Spleen (tissue), 7 donors: Measurements from ENCODE around the gene FLII.

ENCODE experiments used
- POLR2A ChIP-seq, 3 donors: fragments of 450-650 bp; IDR thresholded peaks; one replicate each; pipeline ENCODE4 v1.5.1; 2017; ENCODE audit warnings: antibody characterized with exemption in 3 of 3, mild to moderate bottlenecking in 1 of 3
- POLR2AphosphoS5 ChIP-seq, 3 donors: sonication (generic); formaldehyde crosslinking; IDR thresholded peaks; one replicate each; pipeline ENCODE4 v1.5.1; 2017; ENCODE audit warnings: antibody characterized with exemption in 3 of 3
- TF ChIP-seq, protein P1 (sequence below), 11 experiments: fragments of 200-600 bp in 7 of 11; fragments of 450-650 bp in 4 of 11; sonication (generic) in 4 of 11; IDR thresholded peaks in 8 of 11; conservative IDR thresholded peaks in 3 of 11; 1 replicate in 7 of 11; 2 replicates in 4 of 11; pipeline versions ENCODE4 v1.4.0 to v1.8.0; 2016 to 2021; ENCODE audit warnings: antibody characterized with exemption in 11 of 11, inconsistent platforms in 4 of 11, mild to moderate bottlenecking in 1 of 11
- donor health status: DM: no; HTN: no; CAD: no; lungs with moderate emphysema.
- donor health status: DM: no; HTN: no; CAD: no.
- donor health status: DM: no; HTN: no; CAD: no.

- TF ChIP-seq, protein P1, sequence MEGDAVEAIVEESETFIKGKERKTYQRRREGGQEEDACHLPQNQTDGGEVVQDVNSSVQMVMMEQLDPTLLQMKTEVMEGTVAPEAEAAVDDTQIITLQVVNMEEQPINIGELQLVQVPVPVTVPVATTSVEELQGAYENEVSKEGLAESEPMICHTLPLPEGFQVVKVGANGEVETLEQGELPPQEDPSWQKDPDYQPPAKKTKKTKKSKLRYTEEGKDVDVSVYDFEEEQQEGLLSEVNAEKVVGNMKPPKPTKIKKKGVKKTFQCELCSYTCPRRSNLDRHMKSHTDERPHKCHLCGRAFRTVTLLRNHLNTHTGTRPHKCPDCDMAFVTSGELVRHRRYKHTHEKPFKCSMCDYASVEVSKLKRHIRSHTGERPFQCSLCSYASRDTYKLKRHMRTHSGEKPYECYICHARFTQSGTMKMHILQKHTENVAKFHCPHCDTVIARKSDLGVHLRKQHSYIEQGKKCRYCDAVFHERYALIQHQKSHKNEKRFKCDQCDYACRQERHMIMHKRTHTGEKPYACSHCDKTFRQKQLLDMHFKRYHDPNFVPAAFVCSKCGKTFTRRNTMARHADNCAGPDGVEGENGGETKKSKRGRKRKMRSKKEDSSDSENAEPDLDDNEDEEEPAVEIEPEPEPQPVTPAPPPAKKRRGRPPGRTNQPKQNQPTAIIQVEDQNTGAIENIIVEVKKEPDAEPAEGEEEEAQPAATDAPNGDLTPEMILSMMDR (IDR thresholded peaks at IDR 0.05 in 8 of 11, conservative IDR thresholded peaks at IDR 0.05 in 3 of 11) = no peak
- TF ChIP-seq POLR2A (IDR thresholded peaks at IDR 0.05) (no peak), POLR2AphosphoS5 (IDR thresholded peaks at IDR 0.05) (no peak)
Measured at GRCh38 chr17:18224387-18225120, 34.0 kb downstream of the FLII start.
